Measurements from ENCODE around the gene C5. TPM values are rescaled to one million over a fixed set of nuclear protein-coding genes. Genes with fewer than 3 reads are reported as not detected.

The C5 gene
- total and polyA plus RNA-seq, 9 of the 15 experiments (the other 6 are each of a cell fraction or from before 2014, with no cell fraction given), result 0.08 to 0.91 (median 0.42) TPM

GRCh38 chr9:120944434-120944843 lies 105.6 kb downstream of the C5 start:
- POLR2A ChIA-PET, result interaction anchor here (1.4 kb wide), 1 partner anchor 19 kb away, joined by 3 read pairs; no protein-coding TSS in a partner anchor
- no peak overlapping the region for H3K27ac ChIP-seq (ENCODE audit: extremely low read depth, low read depth, low read length)
- in situ Hi-C loops (cut with MboI), result loop anchor here (25.0 kb wide), 1 partner anchor 332 kb away; no protein-coding TSS in a partner anchor
- H3K36me3 ChIP-seq (ENCODE audit: control insufficient read depth, insufficient read depth, low read length), result no peaks in the 10 kb centered on the region
- intact Hi-C loops (cut with micrococcal nuclease), result no loop called here
- H3K4me1 ChIP-seq (replicated peaks in 1 of 2; ENCODE audit: control insufficient read depth in 2 of 2, insufficient read depth in 2 of 2, low read length in 2 of 2), result no peaks in the 10 kb centered on the region; a peak in 1 of 5 replicates
- ATAC-seq (no peak), DNase-seq (ENCODE audit: extremely low read depth in 1 of 4, low spot score in 3 of 4) (no peak), FAIRE-seq (peak; percentile 26)
- CTCF ChIA-PET (ENCODE audit: low intra/inter-chr PET ratio), result no interaction called here
- no peak overlapping the region for H3K4me3 ChIP-seq
- H3K9ac ChIP-seq (ENCODE audit: insufficient read depth in 1 of 2, low read depth in 2 of 2, low read length in 2 of 2), result no peak overlapping the region
- no TSS peak for BruUV-seq (replicated peaks)
- H3K9me1 ChIP-seq (ENCODE audit: control insufficient read depth, insufficient read depth, low read length), result no peaks in the 10 kb centered on the region
- peak overlapping the region; percentile 47; the same call in 1 of the 2 replicates for H2AFZ ChIP-seq (ENCODE audit: low read depth, low read length)
- H3K4me2 ChIP-seq (ENCODE audit: insufficient read depth, low read length), result no peak overlapping the region
- H3K27me3 ChIP-seq (ENCODE audit: control insufficient read depth in 2 of 2, insufficient read depth in 2 of 2, low read length in 2 of 2), result peaks cover 2 to 11% of the 10 kb centered on the region in 2 experiments; a peak in 3 of 5 replicates
- H4K20me1 ChIP-seq (replicated peaks; ENCODE audit: control insufficient read depth, insufficient read depth, low read length), result no peaks in the 10 kb centered on the region
- TF ChIP-seq, protein P1, sequence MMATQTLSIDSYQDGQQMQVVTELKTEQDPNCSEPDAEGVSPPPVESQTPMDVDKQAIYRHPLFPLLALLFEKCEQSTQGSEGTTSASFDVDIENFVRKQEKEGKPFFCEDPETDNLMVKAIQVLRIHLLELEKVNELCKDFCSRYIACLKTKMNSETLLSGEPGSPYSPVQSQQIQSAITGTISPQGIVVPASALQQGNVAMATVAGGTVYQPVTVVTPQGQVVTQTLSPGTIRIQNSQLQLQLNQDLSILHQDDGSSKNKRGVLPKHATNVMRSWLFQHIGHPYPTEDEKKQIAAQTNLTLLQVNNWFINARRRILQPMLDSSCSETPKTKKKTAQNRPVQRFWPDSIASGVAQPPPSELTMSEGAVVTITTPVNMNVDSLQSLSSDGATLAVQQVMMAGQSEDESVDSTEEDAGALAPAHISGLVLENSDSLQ (IDR thresholded peaks at IDR 0.05), result peak; percentile 65; the same call in 1 of the 2 replicates
- TF ChIP-seq ILK (tag; IDR thresholded peaks at IDR 0.05; ENCODE audit: borderline replicate concordance, low read depth), result no peak
- H3K9me3 ChIP-seq (replicated peaks; ENCODE audit: control insufficient read depth, insufficient read depth, low read depth, low read length), result no peaks in the 10 kb centered on the region
- WGBS (ENCODE audit: insufficient coverage, low coverage, missing lambda C conversion rate), result 29% methylated on average over 4 of the region's 4 CpGs
- no peaks in the 10 kb centered on the region for H3K79me2 ChIP-seq (ENCODE audit: control insufficient read depth, insufficient read depth, low read length)
